Measurements from ENCODE around the gene MAB21L4.

MAB21L4 gene

DNA sequence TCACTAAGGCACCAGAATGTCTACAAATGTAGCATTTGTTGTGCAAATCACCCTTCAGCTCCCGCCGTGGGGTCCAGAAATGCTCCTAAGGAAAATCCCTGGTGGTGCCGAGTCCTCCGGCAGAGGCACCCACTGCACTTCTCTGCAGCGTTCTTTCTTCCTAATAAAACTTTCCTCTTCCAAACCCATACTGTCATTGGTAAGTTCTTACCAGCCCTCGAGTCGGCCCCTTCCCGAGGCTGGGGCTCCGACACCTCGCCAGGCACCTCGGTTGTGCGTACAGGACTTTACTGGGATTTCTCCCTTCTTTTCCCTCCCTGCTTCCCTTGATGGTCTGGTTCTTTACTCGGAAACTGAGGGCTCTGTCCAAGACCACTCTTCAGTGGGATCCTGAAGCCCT, 37.6 kb downstream of the MAB21L4 start:
- H3K36me3 ChIP-seq (ENCODE audit: control insufficient read depth, insufficient read depth, low read length): no peaks in the 10 kb centered on the region
- no peak for DNase-seq (ENCODE audit: extremely low read depth, insufficient read length)
- peaks cover 2% of the 10 kb centered on the region for H3K27me3 ChIP-seq (replicated peaks; ENCODE audit: control insufficient read depth, insufficient read depth, low read length)
- TF ChIP-seq, protein P1, sequence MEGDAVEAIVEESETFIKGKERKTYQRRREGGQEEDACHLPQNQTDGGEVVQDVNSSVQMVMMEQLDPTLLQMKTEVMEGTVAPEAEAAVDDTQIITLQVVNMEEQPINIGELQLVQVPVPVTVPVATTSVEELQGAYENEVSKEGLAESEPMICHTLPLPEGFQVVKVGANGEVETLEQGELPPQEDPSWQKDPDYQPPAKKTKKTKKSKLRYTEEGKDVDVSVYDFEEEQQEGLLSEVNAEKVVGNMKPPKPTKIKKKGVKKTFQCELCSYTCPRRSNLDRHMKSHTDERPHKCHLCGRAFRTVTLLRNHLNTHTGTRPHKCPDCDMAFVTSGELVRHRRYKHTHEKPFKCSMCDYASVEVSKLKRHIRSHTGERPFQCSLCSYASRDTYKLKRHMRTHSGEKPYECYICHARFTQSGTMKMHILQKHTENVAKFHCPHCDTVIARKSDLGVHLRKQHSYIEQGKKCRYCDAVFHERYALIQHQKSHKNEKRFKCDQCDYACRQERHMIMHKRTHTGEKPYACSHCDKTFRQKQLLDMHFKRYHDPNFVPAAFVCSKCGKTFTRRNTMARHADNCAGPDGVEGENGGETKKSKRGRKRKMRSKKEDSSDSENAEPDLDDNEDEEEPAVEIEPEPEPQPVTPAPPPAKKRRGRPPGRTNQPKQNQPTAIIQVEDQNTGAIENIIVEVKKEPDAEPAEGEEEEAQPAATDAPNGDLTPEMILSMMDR (IDR thresholded peaks at IDR 0.05; ENCODE audit: insufficient read depth, low read length, poor library complexity, severe bottlenecking): no peak
- H3K4me3 ChIP-seq (replicated peaks; ENCODE audit: low read depth, low read length): no peak overlapping the region

DNA sequence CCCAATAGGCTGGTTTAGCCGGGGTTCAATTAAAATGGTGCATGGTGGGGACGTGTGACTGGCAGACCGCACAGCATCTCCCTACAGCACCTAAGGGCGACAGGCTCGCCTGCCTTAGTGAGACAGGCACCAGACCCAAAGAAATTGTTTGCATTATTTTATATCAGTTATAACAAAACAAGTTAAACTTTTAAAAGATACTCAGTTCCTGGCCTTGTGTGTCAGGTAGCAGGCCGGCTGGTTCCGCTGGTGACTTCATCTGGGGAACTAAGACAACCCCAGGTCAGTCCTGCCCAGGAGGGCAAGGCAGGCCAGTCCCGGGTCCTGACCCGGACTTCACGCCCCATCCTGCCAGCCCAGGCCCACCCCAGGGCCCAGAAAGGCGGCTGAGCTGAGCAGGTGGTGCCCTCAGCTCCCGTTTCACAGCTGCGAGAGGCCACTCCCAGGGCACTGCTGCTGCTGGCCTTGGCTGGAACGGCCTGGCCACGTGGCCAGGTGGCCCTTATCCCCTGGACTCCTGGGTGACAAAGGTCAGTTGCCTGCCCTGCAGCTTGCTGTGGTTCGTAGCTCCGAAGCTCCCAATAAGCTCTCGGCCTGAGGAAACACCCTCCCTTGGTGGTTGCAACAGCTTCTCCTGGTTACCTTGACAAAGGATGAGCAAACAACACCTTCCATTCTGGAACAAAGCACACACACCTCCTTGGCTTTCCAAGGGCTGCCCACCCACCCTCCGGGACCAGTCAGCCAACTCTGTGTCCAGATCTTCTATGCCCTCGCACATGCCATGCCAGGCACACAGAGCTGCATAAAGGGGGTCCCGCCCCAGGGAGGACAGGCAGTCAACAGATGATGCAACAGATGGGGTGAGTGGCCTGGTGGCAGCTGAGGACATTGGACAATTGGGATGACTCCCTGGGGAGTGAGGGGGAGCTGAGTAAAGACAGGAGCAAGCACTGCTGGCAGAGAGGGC, 38.6 kb downstream of the MAB21L4 start:
- no peaks in the 10 kb centered on the region for H3K36me3 ChIP-seq (ENCODE audit: control insufficient read depth, insufficient read depth, low read length)
- no peak for DNase-seq (ENCODE audit: extremely low read depth, insufficient read length)
- H3K4me3 ChIP-seq (replicated peaks; ENCODE audit: low read depth, low read length): no peak overlapping the region
- H3K27me3 ChIP-seq (replicated peaks; ENCODE audit: control insufficient read depth, insufficient read depth, low read length): peaks cover 2% of the 10 kb centered on the region
- TF ChIP-seq, protein P1 (IDR thresholded peaks at IDR 0.05; ENCODE audit: insufficient read depth, low read length, poor library complexity, severe bottlenecking): no peak

DNA sequence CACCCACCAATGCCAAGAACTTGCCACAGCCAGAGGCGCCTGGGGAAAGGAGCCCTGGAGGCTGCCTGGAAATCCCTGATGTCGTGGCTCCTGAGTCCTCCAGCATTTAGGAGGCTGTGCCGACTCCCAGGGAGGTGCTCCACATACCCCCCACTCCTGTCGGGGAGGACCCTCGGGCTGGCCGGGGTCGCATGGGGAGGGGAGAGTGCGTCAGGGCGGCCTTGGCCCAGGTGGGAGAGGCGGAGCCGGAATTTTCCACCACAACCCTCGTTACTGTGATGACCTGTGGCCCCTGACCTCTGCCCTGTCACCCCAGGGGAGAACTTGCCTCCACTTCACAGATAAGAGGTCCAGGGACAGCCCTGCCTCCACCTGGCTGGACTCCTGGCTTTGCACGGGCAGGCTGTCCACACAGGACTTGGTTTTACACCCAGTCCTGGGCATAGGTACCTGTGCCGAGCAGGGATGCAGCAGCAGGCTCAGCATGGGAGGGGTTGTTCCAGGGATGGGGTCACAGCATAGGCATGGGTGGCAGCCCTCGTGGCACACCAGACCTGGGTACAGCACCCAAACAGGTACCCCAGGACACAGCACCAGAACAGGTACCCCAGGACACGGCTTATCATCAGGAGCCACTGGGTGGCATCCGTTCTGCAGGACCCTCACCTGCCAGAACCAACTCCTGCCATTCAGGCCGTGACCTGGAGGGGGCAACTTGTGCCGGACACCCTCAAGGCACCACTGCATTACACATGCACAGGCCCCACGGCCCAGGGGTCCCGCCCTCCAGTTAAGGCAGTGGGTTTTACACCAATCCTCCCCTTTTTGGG, 39.6 kb downstream of the MAB21L4 start:
- peaks cover 2% of the 10 kb centered on the region for H3K27me3 ChIP-seq (replicated peaks; ENCODE audit: control insufficient read depth, insufficient read depth, low read length)
- DNase-seq (ENCODE audit: extremely low read depth, insufficient read length): no peak
- TF ChIP-seq, protein P1 (IDR thresholded peaks at IDR 0.05; ENCODE audit: insufficient read depth, low read length, poor library complexity, severe bottlenecking): peak; percentile 43

DNA sequence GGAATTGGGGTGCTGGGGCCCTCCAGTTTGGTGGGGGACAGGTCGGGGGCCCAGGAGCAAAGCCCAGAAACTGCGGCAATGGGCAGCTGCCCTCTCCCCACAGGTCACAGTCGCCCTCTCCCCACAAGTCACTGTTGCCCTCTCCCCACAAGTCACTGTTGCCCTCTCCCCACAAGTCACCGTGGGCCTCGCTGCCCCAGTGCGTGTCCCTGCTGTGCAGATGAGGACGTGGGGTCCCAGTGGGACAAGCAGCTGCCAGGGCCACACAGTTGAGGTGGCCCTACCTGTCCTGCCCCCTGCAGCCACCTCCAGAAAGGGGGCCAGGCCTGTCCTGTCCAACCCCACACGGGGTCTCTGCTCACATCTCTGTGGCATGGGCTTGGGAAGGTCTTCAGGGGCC, 40.3 kb downstream of the MAB21L4 start:
- DNase-seq (ENCODE audit: extremely low read depth, insufficient read length): no peak
- no peaks in the 10 kb centered on the region for H3K36me3 ChIP-seq (ENCODE audit: control insufficient read depth, insufficient read depth, low read length)
- peaks cover 2% of the 10 kb centered on the region for H3K27me3 ChIP-seq (replicated peaks; ENCODE audit: control insufficient read depth, insufficient read depth, low read length)
- TF ChIP-seq, protein P1 (IDR thresholded peaks at IDR 0.05; ENCODE audit: insufficient read depth, low read length, poor library complexity, severe bottlenecking): no peak
- no peak overlapping the region for H3K4me3 ChIP-seq (replicated peaks; ENCODE audit: low read depth, low read length)

More for the DNA sequence above, 39.6 kb downstream of the MAB21L4 start:
- no peak overlapping the region for H3K4me3 ChIP-seq (replicated peaks; ENCODE audit: low read depth, low read length)
- no peaks in the 10 kb centered on the region for H3K36me3 ChIP-seq (ENCODE audit: control insufficient read depth, insufficient read depth, low read length)

DNA sequence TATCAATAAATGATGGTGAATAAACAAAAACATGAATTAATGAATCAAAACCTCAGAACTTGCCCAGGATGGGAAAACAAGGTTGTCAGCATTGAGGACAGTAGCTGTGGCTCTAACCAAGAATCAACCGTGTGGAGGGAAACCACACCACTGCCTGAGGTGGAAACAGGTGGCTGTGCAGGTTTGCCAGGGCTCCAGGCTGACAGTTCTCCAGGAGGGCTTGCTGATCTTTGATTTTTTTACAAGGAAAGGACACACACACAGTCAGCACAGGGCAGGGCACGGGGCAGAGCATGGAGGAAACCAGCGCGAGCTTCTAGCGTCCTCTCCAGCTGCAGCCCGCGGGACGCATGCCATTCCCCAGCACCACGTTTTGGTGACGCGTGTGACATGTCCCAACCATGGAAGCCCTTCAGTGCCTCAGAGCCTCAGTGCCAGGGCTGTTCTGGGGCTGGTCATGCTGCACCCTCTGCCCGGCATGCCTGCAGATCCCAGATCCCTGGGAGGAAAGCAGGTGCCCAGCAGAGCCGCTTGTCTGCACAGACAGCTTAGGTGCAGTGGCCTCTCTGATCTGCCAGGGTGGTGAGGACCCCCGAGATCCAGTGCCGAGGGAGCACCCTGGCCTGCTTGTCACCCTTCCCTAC, 43.2 kb downstream of the MAB21L4 start:
- no peak overlapping the region for H3K4me3 ChIP-seq (replicated peaks; ENCODE audit: low read depth, low read length)
- TF ChIP-seq, protein P1 (IDR thresholded peaks at IDR 0.05; ENCODE audit: insufficient read depth, low read length, poor library complexity, severe bottlenecking): no peak
- DNase-seq (ENCODE audit: extremely low read depth, insufficient read length): no peak
- no peaks in the 10 kb centered on the region for H3K36me3 ChIP-seq (ENCODE audit: control insufficient read depth, insufficient read depth, low read length)
- no peaks in the 10 kb centered on the region for H3K27me3 ChIP-seq (replicated peaks; ENCODE audit: control insufficient read depth, insufficient read depth, low read length)

All from GM06990 (cell line).